CD4-positive, alpha-beta T cell (primary cell): ENCODE data around the gene MAN2A1. TPM values are rescaled to one million over a fixed set of nuclear protein-coding genes. Genes with fewer than 3 reads are reported as not detected.

Experiments
- ATAC-seq: fragments of 200-7000 bp; cut with Tn5 transposase; one replicate; pipeline ENCODE4 v1.10.0; 2022; ENCODE audit warnings: mild to moderate bottlenecking; ENCODE audit not compliant: poor library complexity
- CTCF ChIA-PET: fragments of 350-600 bp; sonication (Branson Sonifier 250); formaldehyde crosslinking; loops from one replicate; lab custom pipeline; 2021; ENCODE audit warnings: antibody characterized with exemption, inconsistent platforms; lab: Charles Lee
- POLR2A ChIA-PET: fragments of 350-600 bp; sonication (Branson Sonifier 250); formaldehyde crosslinking; loops from one replicate; lab custom pipeline; 2021; ENCODE audit warnings: antibody characterized with exemption, inconsistent platforms; lab: Charles Lee
- DNase-seq, 14 experiments: peaks; one replicate each; pipeline ENCODE4 v3.0.0-alpha.2; 2013 to 2020; ENCODE audit warnings: mixed read lengths in 2 of 14
- H3K27ac ChIP-seq, 2 donors: one replicate each; pipeline versions ENCODE4 v1.5.1 to v1.7.0; 2013; ENCODE audit warnings: low read length in 2 of 2, low read depth in 1 of 2, mild to moderate bottlenecking in 1 of 2
- H3K27me3 ChIP-seq, 2 experiments: 1 replicate in 1 of 2; 2 replicates in 1 of 2; pipeline versions ENCODE4 v1.6.1 to v1.7.0; 2013; ENCODE audit warnings: low read length in 2 of 2, control low read depth in 1 of 2, mild to moderate bottlenecking in 1 of 2, moderate library complexity in 1 of 2; ENCODE audit not compliant: insufficient read depth in 2 of 2, control insufficient read depth in 1 of 2
- H3K36me3 ChIP-seq: one replicate; pipeline ENCODE4 v1.6.1; 2013; ENCODE audit warnings: low read length, control low read depth; ENCODE audit not compliant: insufficient read depth
- H3K4me1 ChIP-seq: one replicate; pipeline ENCODE4 v1.6.1; 2013; ENCODE audit warnings: low read length, control low read depth; ENCODE audit not compliant: insufficient read depth
- H3K4me3 ChIP-seq: one replicate; pipeline ENCODE4 v1.5.1; 2013; ENCODE audit warnings: mild to moderate bottlenecking, low read length, moderate library complexity
- H3K9me3 ChIP-seq, 2 experiments: 1 replicate in 1 of 2; 2 replicates in 1 of 2; pipeline versions ENCODE4 v1.6.1 to v1.7.0; 2013; ENCODE audit warnings: low read length in 2 of 2, mild to moderate bottlenecking in 2 of 2, control low read depth in 1 of 2, moderate library complexity in 1 of 2; ENCODE audit not compliant: control insufficient read depth in 1 of 2, insufficient read depth in 1 of 2
- H3K27ac Mint-ChIP-seq: one replicate; pipeline ENCODE4 v1.8.0; 2020; ENCODE audit warnings: mixed read lengths
- H3K27me3 Mint-ChIP-seq: one replicate; pipeline ENCODE4 v1.8.0; 2021; ENCODE audit warnings: mixed read lengths
- H3K36me3 Mint-ChIP-seq: one replicate; pipeline ENCODE4 v1.8.0; 2021; ENCODE audit warnings: low read depth, mixed read lengths
- H3K4me1 Mint-ChIP-seq: one replicate; pipeline ENCODE4 v1.8.0; 2021; ENCODE audit warnings: low read depth, mixed read lengths
- H3K4me3 Mint-ChIP-seq: one replicate; pipeline ENCODE4 v1.8.0; 2020; ENCODE audit warnings: mild to moderate bottlenecking, mixed read lengths
- H3K9me3 Mint-ChIP-seq: one replicate; pipeline ENCODE4 v1.8.0; 2020; ENCODE audit warnings: mixed read lengths
- CTCF ChIP-seq: fragments of 200-600 bp; IDR thresholded peaks from one replicate; pipeline ENCODE4 v1.8.0; 2022; ENCODE audit warnings: antibody characterized with exemption, mild to moderate bottlenecking
- intact Hi-C, 2 experiments: fragments of 100-400 bp; cut with DNase I in 1 of 2; cut with micrococcal nuclease in 1 of 2; formaldehyde crosslinking; loops; one replicate each; pipeline versions ENCODE4 v1.15.1 to v1.9.0; 2023 to 2025; cut with DNase I, micrococcal nuclease
- total RNA-seq, 174 experiments: library from RNA in 2 of 174; stranded (reverse) in 2 of 174; gene quantifications; one replicate each; pipeline ENCODE4 v1.2.3 and lab custom pipeline; 2021 to 2026

Gene MAN2A1
- total RNA-seq, 2 experiments from 2014 or later: 50.6 to 52.7 TPM

GRCh38 chr5:109719978-109720377 lies 30.3 kb downstream of the MAN2A1 start:
- H3K27ac Mint-ChIP-seq: no peak overlapping the region
- no peaks in the 10 kb centered on the region for H3K27me3 ChIP-seq
- H3K4me1 Mint-ChIP-seq: peaks cover 59% of the 10 kb centered on the region
- H3K4me3 Mint-ChIP-seq: no peak overlapping the region
- peaks cover 32% of the 10 kb centered on the region for H3K36me3 ChIP-seq
- no peaks in the 10 kb centered on the region for H3K4me1 ChIP-seq
- no peak for TF ChIP-seq CTCF
- intact Hi-C loops: no loop called here
- H3K27me3 Mint-ChIP-seq: no peaks in the 10 kb centered on the region
- peaks cover 73% of the 10 kb centered on the region for H3K36me3 Mint-ChIP-seq
- H3K9me3 ChIP-seq: no peaks in the 10 kb centered on the region
- no peak overlapping the region for H3K4me3 ChIP-seq
- no peak overlapping the region for H3K27ac ChIP-seq
- no peaks in the 10 kb centered on the region for H3K9me3 Mint-ChIP-seq
- ChIA-PET CTCF (no interaction called here), POLR2A (no interaction called here)
- DNase-seq: no peak
- ATAC-seq: no peak

GRCh38 chr5:109721741-109722140 lies 32.0 kb downstream of the MAN2A1 start:
- POLR2A ChIA-PET: no interaction called here
- ATAC-seq: no peak

GRCh38 chr5:109723606-109724005 lies 33.9 kb downstream of the MAN2A1 start:
- TF ChIP-seq CTCF: no peak
- CTCF ChIA-PET: no interaction called here

More at GRCh38 chr5:109721741-109722140, 32.0 kb downstream of the MAN2A1 start:
- no peak for DNase-seq
- Mint-ChIP-seq H3K9me3 (no peaks in the 10 kb centered on the region), H3K4me3 (no peak overlapping the region), H3K27ac (no peak overlapping the region), H3K4me1 (peaks cover 62% of the 10 kb centered on the region), H3K27me3 (no peaks in the 10 kb centered on the region), H3K36me3 (peaks cover 78% of the 10 kb centered on the region)
- H3K27me3 ChIP-seq: no peaks in the 10 kb centered on the region
- TF ChIP-seq CTCF: no peak
- no peak overlapping the region for H3K27ac ChIP-seq
- no peaks in the 10 kb centered on the region for H3K4me1 ChIP-seq
- CTCF ChIA-PET: no interaction called here
- intact Hi-C loops: no loop called here
- no peaks in the 10 kb centered on the region for H3K9me3 ChIP-seq
- no peak overlapping the region for H3K4me3 ChIP-seq
- peaks cover 18% of the 10 kb centered on the region for H3K36me3 ChIP-seq

More at GRCh38 chr5:109723606-109724005, 33.9 kb downstream of the MAN2A1 start:
- Mint-ChIP-seq H3K4me3 (no peak overlapping the region), H3K4me1 (peaks cover 61% of the 10 kb centered on the region), H3K27me3 (no peaks in the 10 kb centered on the region), H3K27ac (no peak overlapping the region), H3K36me3 (peaks cover 77% of the 10 kb centered on the region), H3K9me3 (no peaks in the 10 kb centered on the region)
- no peak for ATAC-seq
- intact Hi-C loops: no loop called here
- no peak overlapping the region for H3K4me3 ChIP-seq
- DNase-seq: no peak
- POLR2A ChIA-PET: no interaction called here
- no peaks in the 10 kb centered on the region for H3K9me3 ChIP-seq
- H3K27me3 ChIP-seq: no peaks in the 10 kb centered on the region
- no peaks in the 10 kb centered on the region for H3K4me1 ChIP-seq
- no peak overlapping the region for H3K27ac ChIP-seq
- H3K36me3 ChIP-seq: peaks cover 1% of the 10 kb centered on the region
